NCI-H2107 (cell line): ENCODE data around the gene DQX1.

ENCODE experiments used
- DNase-seq: peaks from one replicate; lab custom pipeline; 2025; lab: John Stamatoyannopoulos, UW

DQX1 gene

DNA sequence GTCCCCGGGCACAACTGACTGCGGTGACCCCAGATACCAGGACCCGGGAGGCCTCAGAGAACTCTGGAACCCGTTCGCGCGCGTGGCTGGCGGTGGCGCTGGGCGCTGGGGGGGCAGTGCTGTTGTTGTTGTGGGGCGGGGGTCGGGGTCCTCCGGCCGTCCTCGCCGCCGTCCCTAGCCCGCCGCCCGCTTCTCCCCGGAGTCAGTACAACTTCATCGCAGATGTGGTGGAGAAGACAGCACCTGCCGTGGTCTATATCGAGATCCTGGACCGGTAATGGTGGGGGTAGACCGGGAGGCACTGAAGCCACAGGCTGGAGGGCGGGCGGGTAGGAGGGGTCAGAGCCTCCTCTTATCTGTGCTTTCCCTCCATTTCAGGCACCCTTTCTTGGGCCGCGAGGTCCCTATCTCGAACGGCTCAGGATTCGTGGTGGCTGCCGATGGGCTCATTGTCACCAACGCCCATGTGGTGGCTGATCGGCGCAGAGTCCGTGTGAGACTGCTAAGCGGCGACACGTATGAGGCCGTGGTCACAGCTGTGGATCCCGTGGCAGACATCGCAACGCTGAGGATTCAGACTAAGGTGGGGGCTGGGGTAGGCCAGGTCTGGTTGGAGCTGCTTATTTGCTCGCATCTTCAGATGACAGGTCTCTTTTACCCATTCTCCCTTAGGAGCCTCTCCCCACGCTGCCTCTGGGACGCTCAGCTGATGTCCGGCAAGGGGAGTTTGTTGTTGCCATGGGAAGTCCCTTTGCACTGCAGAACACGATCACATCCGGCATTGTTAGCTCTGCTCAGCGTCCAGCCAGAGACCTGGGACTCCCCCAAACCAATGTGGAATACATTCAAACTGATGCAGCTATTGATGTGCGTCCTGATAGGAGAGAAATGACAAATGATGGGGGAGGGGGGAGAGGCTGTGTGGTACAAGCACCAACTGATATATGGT, 4.5 kb upstream of the DQX1 start:
- no peak for DNase-seq

DNA sequence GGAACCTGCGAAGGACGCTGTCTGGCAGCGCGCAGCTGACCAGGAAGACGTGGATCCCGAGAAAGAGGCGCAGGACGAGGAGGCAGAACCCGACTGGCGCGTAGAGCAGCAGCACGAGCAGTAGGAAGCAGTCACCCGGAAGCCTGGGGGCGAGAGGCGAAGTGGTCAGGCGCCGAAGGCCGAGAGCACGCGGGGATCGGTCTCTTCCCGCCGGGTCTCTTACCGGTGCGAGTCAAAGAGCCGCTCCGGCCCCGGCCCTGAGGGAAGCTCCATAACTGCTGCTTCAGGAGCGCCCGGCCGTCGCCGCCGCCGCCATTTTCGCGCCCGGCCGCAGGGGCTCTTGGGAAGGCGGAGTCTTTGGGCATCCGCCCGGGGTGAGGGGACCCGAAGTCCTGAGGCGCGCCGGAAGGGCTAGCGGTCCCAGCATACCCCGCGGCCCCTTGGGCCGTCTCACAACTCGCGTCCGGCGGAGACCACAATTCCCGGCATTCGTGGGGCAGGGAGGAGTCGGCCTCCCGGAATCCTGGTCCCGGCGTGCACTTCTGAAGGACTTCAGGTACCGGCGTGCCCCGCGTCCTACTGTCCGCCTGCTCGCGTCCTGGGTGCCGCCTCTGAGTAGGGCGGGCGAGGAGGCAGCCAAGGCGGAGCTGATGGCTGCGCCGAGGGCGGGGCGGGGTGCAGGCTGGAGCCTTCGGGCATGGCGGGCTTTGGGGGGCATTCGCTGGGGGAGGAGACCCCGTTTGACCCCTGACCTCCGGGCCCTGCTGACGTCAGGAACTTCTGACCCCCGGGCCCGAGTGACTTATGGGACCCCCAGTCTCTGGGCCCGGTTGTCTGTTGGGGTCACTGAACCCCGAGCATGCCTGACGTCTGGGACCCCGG, 3.6 kb upstream of the DQX1 start, which contains the start of the genes AUP1 and HTRA2:
TSS of gene AUP1 (minus strand) at position 350 of the 882 bp plus-strand sequence. CDS start at position 273, 77 bp downstream.
TSS of gene HTRA2 (plus strand) at position 577 of the 882 bp plus-strand sequence. CDS start at position 651, 74 bp downstream.
- peak; percentile 97 for DNase-seq

DNA sequence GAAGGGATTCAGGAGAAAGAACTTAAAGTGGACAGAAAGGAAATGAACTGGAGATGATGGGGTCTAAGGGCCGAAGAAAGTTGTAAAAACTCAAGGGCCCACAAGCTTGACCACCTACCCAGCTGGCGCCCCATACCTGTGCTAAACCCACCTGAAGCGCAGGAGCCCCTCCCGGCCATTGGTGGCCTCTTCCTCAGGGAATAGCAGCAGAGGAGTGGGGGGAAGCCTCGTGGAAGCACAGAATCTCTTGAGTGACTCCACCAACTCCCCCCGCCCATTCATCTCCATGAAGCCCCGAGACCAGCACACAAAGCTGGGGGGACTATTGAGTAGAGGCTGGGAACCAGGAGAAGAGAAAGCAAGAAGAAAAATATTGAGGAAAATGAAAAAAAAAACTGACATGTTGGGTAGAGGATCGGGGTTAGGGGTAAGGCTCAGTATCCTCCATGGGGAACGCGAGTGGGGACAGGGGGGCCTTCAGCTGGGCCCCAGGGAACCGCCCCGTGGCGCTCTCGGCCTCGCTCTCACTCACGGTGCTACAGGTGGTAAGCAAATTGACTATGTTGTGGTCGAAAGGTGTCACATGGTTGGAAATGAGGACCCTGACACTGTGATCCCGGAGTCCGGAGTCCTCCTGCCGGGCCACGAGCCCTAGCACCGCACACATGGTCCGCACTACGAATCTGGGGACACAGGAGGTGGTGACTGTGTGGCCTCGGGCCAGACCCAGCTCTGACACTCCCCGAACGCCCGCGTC, 2.7 kb upstream of the DQX1 start:
- DNase-seq, result no peak

DNA sequence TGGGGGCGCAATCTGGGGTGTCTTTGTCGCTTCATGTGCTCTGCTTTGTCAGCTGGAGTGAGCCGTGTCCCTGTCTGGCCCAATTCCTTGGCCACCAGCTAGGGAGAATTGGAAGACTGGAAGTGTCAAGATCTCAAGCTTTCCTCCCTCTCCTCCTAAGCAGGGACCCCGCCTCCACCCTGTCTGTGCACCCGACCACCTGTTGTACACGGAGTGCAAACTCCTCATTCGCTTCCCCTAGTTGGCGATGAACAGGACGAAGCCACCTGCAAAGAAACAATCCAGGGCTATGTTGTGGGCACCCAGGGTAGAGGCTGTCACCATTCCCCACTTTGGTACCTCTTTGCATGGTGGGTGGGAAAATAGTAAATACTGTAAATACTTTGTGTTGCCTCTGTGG, 1.7 kb upstream of the DQX1 start:
- no peak for DNase-seq

DNA sequence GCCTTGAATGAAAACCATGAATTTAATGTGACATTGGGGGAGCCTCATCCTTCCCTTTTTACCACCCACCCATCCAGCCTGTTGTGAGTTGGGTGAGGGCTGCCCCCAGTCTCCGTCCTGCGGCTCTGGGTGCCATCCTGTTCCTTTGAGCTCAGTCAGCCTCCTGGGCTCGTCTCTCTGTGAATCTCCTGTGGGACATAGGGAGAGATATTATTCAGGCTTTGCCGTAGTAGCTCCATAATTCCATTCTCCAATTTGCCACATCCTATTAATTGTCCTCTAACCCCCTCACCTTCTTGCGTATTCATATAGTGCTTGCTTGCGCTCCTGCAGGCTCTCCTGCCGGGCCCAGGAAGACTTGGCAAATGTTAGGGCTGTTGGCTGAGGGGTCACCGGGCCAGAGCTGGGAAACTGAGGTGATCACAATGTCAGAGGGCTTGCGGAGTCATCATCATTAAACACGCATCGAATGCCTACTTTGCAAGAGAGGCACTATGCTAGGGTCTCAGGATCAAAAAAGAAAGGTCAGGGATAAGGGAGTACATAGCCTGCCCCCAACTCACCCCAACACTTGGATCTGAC, 709 bp upstream of the DQX1 start:
- no peak for DNase-seq

DNA sequence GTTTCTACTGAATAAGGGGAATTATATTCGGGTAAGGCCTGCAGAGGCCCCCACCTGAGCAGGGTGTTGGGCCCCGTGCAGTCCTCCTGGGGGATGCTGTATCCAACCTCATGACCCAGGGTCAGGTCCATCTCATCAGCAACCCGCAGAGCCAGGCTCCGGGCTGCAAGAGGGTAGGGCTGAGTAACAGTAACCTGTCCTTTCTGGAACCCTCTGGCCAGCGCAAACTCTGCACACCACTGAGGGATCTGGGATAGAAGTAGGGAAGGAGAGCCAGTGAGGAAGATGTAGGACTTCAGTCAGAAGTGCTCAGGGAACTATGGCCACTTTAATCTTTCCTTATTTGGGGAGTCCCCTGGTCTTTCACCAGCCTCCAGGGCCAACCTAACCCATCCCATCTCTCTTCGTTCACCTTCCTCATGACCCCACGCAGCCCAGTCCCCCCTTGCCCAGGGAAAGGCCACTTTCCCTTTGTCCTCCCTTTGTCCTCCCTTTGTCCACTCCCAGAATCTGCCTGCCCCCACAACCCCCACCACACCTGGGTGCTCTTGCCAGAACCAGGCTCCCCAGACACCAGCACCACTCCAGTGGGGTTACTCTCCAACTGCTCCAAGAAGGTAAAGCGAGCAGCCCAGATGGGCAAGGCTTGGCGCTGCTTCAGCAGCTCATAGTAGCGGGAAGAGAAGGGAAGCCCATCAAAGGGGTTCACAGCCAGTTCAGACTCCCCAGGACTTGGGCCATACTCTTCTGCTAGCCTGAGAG, 895 bp downstream of the DQX1 start:
- no peak for DNase-seq

DNA sequence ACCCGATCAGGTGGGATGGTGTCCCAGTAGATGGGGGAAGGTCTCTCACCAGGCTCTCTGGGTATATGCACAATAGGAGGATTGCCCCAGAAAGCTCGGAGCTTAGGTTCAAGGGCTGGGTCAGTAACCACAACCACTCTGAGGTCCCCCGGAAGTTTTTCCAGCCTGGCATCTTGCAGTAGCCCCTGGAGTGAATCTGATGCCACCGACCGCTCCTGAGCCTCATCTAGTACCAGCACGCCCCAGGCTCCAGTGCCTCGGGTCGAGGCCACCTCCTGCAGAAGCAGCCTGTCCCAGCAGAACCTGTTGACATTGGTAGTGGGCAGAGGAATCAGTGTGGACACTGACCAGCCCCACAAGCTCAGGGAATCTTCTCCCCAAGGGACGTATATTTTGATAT, 2.0 kb downstream of the DQX1 start:
- DNase-seq, result no peak

DNA sequence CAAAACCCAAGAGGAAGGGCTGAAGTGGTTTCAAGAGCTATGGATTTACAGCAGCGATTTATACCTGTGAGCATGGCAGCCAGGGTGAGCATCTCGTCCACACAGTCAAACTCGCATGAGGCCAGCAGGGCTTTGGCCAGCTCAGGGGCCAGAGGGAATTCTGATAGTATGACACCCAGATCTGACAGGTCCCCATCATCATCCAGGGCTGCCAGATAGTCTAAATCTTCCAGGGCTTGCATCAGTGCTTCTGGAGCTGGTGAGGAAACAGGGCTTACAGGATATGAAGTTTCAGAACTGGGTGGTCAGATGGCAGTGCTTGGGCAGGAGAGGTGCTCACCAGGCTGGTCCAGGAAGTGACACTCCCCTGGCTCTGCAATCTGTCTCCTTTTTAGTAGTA, 3.5 kb downstream of the DQX1 start:
- DNase-seq, result no peak

DNA sequence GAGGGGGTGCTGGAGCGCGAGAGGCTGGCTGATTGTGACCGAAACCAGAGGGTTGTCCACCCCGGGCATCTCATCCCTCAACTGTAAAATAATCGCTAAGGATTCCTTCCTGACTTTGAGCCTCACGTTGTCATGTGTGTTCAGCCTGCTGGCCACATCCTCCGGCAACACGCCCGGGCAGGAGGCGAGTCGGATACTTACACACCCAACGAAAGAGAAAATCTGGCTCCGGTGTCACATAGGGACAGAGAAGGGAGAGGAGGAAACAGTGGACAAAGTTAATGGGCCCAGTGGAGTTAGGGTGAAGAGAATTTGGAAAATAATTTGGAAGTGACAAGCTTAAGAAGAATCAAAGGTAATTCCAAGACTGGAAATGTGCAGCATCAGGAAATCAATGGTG, 9.4 kb downstream of the DQX1 start:
- DNase-seq, result no peak

DNA sequence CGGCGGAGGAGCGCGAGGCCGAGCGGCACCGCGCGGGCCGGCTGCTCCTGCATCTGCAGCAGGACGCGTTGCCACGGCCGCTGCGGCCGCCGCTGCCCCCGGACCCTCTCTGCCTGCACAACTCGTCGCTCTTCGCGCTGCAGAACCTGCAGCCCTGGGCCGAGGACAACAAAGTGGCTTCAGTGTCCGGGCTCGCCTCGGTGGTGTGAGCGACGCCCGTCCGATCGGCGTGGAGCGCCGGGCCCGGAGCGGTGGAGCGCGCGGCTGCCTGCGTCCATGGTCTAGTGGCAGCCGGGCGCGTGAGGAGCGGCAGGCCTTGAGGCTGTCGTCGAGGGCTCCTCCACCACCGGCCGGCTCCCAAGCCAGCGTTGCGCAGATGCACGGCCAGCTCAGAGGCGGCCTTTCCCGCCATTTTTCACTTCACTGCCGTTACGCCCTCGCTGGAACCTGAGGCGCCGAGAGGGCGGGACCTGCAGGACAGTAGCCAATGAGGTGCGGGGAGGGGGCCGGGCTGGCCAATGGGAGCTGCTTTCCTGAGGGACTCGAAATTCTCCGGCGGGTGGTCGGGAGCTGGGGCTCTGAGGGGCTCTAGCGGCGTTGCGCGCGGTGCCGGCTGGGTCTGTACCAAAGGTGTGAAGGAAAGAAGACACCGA, 9.9 kb downstream of the DQX1 start:
- DNase-seq, result no peak

DNA sequence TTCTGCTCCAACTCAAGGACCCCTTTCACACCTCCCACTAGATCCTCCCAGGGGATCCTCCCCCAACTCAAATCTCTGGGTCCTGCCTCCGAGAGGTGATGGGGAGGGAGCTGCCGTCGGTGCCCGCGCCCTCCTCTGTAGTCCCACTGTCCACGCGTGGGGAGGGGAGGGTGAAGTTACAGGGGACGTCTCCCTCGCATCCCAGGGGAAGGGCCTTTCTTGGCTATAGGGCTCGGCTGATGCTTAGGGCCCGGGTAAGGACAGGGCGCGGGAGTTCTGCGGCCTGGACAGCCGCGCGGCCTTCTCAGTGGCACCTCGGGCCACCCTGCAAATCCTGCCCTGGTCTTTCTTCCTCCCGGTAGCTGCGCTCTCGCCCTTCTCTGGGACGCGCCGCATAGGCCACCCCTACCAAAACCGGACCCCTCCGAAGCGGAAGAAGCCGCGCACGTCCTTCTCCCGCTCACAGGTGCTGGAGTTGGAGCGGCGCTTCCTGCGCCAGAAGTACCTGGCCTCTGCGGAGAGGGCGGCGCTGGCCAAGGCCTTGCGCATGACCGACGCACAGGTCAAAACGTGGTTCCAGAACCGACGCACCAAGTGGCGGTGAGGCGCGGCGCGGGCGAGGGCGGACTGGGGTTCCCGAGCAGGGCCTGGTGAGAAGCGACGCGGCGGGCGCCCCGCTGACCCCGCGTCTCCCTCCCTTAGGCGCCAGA, 10.6 kb downstream of the DQX1 start:
- DNase-seq, result no peak

DNA sequence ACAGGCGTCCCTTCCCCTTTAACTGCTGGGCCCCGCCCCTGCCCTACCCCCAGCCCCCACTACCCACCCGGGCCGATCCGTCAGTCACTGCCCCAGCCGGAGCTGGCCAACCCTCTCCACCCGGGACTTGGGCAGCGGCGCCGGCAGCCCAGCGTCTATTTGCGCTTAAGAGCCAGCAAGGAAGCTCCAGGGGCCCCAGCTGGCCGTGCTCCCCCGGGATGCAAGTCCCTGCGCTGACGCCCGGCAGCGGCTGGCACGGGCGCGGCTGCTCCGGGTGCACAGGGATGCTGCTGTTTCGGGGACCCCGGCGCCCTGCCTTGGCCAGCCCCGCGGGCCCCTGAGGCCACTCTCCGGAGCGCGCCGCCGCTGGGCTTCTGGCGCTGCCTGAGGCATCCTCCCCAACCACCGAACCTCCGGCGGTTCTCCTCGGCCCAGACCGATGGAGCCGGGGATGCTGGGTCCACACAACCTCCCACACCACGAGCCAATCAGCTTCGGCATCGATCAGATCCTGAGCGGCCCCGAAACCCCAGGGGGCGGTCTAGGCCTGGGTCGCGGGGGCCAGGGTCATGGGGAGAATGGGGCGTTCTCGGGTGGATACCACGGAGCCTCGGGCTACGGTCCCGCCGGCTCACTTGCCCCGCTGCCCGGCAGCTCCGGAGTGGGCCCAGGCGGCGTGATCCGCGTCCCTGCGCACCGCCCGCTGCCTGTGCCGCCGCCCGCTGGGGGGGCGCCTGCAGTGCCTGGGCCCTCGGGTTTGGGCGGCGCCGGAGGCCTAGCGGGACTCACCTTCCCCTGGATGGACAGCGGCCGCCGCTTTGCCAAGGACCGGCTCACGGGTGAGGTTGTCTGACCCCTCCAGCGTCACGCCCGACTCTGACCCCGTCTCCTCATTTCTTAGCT, 11.4 kb downstream of the DQX1 start, which contains the start of gene TLX2:
TSS of gene TLX2 (plus strand) at position 83 of the 903 bp plus-strand sequence. CDS start at position 440, 357 bp downstream.
- no peak for DNase-seq

DNA sequence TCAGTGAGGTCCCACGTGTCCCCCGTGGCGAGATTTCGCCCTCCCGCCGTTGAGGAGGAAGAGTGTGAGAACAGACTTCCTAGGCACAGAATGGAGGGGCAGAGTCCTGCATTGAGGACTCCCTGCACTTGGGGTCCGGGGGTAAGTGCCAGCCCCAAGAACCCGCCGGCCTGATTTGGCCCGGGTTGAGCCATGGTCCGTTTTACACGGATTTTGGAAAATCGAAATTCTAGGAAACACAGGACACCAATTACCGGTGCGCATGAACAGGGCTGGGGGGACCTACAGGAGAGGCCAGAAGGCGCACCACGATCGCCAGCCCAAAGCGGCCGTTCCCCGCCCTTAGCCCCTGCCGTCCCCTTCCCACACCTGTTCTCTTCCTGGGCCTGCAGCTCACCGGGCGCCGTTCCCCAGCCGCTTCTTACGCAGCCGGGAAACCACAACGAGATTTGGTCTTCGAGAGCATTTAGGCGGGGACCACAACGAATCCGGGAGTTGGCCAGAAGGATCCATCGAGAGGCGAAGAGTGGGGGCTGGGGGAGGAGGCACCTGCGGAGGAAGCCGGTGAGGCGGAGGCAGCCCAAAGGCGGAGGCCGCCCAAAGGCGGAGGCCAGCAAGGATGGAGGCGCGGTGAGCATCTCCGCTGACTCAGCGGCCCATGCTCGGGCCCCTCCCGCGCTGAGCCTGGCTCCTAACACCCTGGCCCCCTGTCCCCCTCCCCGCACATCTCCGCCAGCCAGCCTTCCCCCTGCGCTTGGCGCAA, 12.2 kb downstream of the DQX1 start:
- DNase-seq, result no peak

DNA sequence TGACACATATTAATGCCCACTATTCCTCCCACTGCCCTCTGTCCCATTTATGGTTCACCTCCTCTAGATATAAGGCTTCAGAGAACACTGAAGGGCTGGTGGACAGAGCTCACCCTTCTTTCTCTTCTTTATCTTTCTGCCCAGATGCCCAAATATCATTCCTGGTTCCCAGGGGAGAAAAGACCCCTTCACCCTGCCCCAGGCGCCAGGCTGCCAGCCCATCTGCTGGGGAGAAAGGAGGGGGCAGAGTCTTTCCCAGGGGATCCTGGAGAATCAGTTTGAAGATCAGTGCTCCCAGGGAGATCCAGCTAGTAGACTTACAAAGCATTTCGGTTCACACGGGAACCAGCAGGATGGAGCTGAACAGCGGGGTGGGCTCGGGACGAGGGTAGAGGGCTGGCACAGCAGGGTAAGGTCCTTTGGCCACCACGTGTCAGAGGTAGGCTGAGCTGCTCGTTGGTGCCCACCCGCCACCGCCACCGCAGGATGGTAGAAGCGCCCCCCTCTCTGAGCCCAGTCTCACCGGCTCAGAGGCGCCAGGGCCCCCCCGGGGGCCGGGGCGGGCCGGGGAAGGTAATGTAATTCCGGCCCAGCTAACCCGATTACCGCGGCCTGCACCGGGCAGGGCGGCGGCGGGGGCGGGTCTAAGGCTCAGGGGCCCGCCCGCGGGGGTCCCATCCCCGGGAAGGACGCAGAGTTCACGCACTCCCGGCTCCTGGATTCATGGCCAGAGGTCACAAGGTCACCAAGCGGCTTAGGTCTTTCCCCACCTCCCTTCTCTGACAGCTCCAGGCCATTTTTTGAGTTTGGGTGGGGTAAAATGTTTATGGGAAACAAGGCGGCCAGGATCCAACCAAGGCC, 13.1 kb downstream of the DQX1 start:
- DNase-seq, result no peak

DNA sequence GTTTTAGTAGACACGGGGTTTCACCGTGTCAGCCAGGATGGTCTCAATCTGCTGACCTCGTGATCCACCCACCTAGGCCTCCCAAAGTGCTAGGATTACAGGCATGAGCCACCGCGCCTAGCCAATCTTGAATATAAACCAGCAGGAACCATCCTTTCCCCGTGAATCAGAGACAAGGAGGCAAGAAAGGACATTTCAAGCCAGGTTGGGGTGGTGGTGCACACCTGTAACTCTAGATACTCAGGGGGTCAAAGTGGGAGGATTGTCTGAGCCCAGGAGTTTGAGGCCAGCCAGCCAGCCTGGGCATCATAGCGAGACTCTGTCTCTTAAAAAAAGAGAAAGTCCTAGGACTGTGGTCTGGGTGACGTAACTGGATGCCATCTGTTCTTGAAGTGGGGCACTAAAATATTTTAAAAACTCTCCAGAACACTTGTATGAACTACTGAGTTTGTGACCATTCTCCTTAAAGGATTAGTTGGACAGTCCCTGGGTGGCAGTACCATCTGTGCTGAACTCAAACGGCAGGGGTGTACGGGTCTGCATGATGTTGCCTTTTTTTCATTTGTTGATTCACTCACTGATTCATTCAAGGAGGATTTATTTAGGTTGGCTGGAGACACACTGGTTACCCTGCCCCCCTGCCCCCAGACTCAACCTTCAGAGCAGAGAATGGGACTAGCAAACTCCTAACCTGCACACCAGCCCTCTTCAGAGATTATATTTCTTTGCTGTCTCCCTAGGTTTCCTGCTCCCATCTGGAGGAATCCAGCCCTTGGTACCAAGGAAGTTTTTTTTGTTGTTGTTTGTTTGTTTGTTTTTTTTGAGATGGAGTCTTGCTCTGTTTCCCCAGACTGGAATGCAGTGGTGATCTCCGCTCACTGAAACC, 14.7 kb downstream of the DQX1 start:
- no peak for DNase-seq

DNA sequence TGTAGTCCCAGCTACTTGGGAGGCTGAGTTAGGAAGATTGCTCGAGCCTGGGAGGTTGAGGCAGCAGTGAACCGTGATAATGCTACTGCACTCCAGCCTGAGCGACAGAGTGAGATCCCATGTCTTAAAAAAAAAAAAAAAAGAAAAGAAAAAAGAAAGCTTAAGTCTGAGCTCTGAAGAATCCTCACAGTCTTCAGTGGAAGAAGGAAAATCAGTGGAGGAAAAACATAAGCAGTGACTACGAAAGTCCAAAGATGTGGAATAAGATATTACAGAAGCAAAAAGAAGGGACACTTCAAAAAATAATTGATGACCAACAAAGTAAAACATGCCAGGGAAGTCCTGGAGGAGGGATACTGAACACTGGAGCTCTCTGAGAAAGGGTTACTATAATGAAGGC, 15.8 kb downstream of the DQX1 start:
- no peak for DNase-seq
